Measurements from ENCODE around the gene CSTPP1. TPM values are rescaled to one million over a fixed set of nuclear protein-coding genes. Genes with fewer than 3 reads are reported as not detected.

The CSTPP1 gene
- total RNA-seq, 1 donor from 2014 or later: 29.6 TPM

DNA sequence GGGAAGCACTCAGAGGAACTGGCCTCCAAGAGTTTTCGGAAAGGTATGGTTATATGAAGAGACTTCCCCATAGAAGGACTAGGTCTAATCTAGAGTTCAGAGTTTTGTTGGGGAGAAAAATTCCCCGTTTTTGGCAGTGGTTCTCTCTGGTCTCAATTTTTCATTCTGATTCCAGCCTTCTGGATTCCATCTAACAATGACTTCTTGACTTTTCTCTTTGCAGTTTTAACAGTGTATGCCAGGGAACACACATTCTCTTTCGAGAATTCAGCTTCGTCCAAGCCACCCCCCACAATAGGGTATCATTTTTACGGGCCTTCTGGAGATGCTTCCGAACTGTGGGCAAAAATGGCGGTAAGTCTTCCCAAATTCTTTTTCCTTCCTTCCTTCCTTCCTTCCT, 115.6 kb downstream of the CSTPP1 start:
- no peak overlapping the region for H3K9ac ChIP-seq (ENCODE audit: low read length)
- FAIRE-seq (no peak), DNase-seq (ENCODE audit: low read depth) (no peak)
- H3K27me3 ChIP-seq (ENCODE audit: insufficient read depth, low read length): no peaks in the 10 kb centered on the region
- no peak overlapping the region for H3K4me3 ChIP-seq (ENCODE audit: insufficient read depth, low read depth, low read length)
- no peaks in the 10 kb centered on the region for H3K79me2 ChIP-seq (ENCODE audit: insufficient read depth, low read length)
- peaks cover 7% of the 10 kb centered on the region for H3K36me3 Mint-ChIP-seq (ENCODE audit: low read depth, unreplicated experiment)
- H3K27me3 Mint-ChIP-seq (ENCODE audit: low read depth, unreplicated experiment): no peaks in the 10 kb centered on the region
- no peak overlapping the region for H2AFZ ChIP-seq (ENCODE audit: low read depth, low read length)
- H4K20me1 ChIP-seq (ENCODE audit: insufficient read depth, low read length): peaks cover 13% of the 10 kb centered on the region
- peaks cover 3% of the 10 kb centered on the region for H3K9me3 Mint-ChIP-seq (ENCODE audit: unreplicated experiment)
- H3K4me2 ChIP-seq (ENCODE audit: low read length): no peak overlapping the region
- H3K4me1 ChIP-seq (ENCODE audit: insufficient read depth, low read length): peaks cover 11% of the 10 kb centered on the region
- H3K36me3 ChIP-seq (ENCODE audit: insufficient read depth, low read length): no peaks in the 10 kb centered on the region
- TF ChIP-seq EZH2 (IDR thresholded peaks at IDR 0.05; ENCODE audit: insufficient read depth, low read length): no peak
- TF ChIP-seq CTCF (IDR thresholded peaks at IDR 0.05; ENCODE audit: insufficient read depth, low read depth, low read length): no peak
- no peak overlapping the region for H3K4me3 Mint-ChIP-seq (ENCODE audit: unreplicated experiment)
- H3K27ac ChIP-seq (ENCODE audit: low read depth, low read length): no peak overlapping the region
- H3K9me3 ChIP-seq (ENCODE audit: insufficient read depth, low read depth, low read length): no peaks in the 10 kb centered on the region
- peak overlapping the region; percentile 47 for H3K27ac Mint-ChIP-seq (ENCODE audit: unreplicated experiment)
- H3K4me1 Mint-ChIP-seq (ENCODE audit: low read depth, unreplicated experiment): peaks cover 20% of the 10 kb centered on the region

DNA sequence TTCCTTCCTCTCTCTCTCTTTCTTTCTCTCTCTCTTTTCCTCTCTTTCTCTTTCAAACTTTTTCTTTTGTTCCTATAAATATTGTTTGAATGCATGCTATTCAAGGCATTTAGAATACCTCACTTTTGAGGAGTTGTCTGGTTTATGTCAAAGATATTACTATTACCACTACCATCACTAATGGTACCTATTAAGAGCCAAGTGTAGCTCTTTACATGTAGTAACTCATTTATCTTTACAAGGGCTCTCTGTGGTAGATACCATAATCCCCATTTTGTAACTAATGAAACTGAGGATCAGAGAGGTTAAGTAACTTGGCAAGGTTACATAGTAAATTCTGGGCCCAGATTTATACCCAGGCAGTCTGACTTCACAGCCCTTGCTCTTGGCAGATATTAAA, 116.0 kb downstream of the CSTPP1 start:
- H3K27me3 Mint-ChIP-seq (ENCODE audit: low read depth, unreplicated experiment): no peaks in the 10 kb centered on the region
- peak overlapping the region; percentile 47 for H3K27ac Mint-ChIP-seq (ENCODE audit: unreplicated experiment)

More for the DNA sequence above, 116.0 kb downstream of the CSTPP1 start:
- H3K27ac ChIP-seq (ENCODE audit: low read depth, low read length): no peak overlapping the region
- no peaks in the 10 kb centered on the region for H3K36me3 ChIP-seq (ENCODE audit: insufficient read depth, low read length)
- Mint-ChIP-seq H3K4me3 (ENCODE audit: unreplicated experiment) (no peak overlapping the region), H3K4me1 (ENCODE audit: low read depth, unreplicated experiment) (peaks cover 20% of the 10 kb centered on the region), H3K36me3 (ENCODE audit: low read depth, unreplicated experiment) (peaks cover 7% of the 10 kb centered on the region), H3K9me3 (ENCODE audit: unreplicated experiment) (peaks cover 3% of the 10 kb centered on the region)
- H4K20me1 ChIP-seq (ENCODE audit: insufficient read depth, low read length): peaks cover 13% of the 10 kb centered on the region
- no peaks in the 10 kb centered on the region for H3K27me3 ChIP-seq (ENCODE audit: insufficient read depth, low read length)
- H3K79me2 ChIP-seq (ENCODE audit: insufficient read depth, low read length): no peaks in the 10 kb centered on the region
- TF ChIP-seq CTCF (IDR thresholded peaks at IDR 0.05; ENCODE audit: insufficient read depth, low read depth, low read length): no peak
- TF ChIP-seq EZH2 (IDR thresholded peaks at IDR 0.05; ENCODE audit: insufficient read depth, low read length): no peak
- H3K4me1 ChIP-seq (ENCODE audit: insufficient read depth, low read length): peaks cover 11% of the 10 kb centered on the region
- no peak overlapping the region for H2AFZ ChIP-seq (ENCODE audit: low read depth, low read length)
- H3K9ac ChIP-seq (ENCODE audit: low read length): no peak overlapping the region
- FAIRE-seq (no peak), DNase-seq (ENCODE audit: low read depth) (no peak)
- no peak overlapping the region for H3K4me3 ChIP-seq (ENCODE audit: insufficient read depth, low read depth, low read length)
- no peaks in the 10 kb centered on the region for H3K9me3 ChIP-seq (ENCODE audit: insufficient read depth, low read depth, low read length)
- H3K4me2 ChIP-seq (ENCODE audit: low read length): no peak overlapping the region
